GM19455 (cell line): Measurements from ENCODE around the gene GRB7.

Source experiments
- ATAC-seq: cut with Tn5 transposase; IDR thresholded peaks from one replicate; pipeline ENCODE4 v1.9.1; 2021; ENCODE audit not compliant: unreplicated experiment

GRB7 gene

DNA sequence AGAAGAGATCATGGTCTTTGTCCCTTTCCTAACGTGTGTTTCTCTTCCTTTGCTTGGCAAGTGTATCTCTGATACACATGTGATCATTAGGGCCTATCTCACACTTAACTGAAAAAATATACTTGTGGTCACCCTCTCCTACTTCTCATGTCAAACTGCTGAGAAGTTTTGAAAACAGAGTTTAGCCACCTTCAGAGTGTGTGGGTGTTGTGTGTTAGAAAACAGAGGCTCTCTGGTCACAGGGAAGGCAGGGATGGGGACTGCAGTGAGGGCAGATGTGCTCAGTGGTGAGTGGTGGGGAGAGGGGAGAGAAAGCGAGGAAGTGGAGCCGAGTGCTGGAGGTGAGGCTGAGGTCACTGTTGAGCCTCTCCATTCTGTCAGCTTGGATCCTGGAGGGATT, 29.4 kb downstream of the GRB7 start:
- no peak for ATAC-seq

DNA sequence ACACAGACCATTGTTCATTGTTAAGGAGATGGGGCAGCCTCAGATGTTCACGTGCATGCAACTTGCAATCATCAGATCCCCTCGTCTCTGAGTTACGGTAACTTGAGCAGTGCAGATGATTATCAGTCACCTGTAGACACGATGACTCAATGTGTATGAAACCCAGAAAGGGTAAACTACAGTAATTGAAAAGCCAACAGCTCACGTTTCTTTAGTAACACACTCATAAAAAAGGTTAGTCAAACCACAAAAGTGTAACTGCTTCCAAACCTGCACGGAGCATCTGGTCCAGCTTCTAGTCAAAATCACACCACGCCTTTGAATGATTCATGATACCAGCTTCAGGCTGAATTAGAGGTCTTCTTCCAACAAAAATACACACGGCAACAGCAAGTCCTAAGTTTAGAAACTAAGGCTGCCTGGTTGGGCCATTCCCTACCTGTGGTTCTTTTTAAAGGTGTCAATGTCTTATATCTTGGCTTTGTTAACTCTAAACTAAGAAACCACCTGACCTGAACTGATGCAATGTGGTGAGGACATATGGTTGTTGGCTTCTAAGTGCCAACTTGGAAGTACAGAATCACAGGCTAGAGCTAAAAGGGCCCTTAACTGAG, 32.3 kb downstream of the GRB7 start:
- peak; percentile 45 for ATAC-seq

DNA sequence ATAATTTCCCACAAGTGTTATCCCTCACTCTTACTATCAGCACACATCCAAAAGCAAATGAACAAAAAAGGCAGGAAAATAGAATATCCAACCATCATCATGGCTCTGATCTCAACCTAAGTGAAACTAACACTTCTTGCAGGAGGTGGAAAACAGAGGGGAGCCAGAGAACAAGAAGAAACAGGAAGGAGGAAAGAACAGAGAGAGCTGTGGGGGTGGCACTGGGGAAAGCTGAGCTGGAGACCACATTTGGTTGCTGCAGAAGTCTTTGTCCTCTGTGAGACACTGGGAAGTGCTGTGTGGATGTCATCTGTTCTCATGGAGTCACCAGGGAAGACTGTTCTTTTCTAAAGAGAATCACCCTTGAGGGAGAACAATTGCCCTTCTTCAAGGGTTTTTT, 34.7 kb downstream of the GRB7 start:
- ATAC-seq = no peak

DNA sequence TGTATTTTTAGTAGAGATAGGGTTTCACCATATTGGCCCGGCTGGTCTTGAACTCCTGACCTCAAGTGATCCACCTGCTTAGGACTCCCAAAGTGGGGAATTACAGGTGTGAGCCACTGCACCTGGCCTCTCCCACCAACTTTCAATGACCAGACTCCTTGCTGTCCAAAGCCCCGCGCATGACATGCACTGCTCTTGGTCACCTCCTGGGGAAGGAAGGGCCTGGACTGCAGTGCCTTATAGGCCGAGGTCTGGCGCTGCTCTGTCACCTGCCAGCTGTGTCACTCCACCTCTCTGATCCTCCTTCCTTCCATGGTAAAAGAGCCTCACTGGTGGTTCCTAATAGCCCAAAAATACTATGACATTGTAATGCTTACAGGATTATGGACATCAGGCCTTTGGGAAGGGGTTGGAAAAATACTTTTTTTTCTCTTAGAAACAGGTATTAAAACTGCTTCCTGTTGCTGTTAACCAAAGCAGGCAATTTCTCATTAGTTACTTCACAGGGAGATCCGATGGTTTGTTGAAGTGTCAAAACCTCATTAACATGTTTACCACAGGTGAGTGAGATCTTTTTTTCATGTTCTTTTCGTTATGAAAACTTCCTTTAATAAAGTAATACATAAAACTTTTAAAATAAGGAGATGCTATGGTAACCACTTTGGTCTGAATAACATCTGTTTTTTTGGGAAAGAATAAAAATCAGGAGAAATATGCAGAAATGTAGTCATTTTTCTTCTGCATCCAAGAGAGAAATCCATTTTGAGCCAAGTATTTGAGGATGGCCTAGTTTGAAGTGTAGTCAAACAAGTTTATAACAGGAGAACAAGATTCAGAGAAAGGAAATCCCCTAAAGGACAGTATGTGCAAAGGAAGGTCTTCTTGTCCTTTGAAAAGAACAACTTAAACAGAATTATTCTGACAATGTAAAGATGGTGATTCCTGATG, 35.5 kb downstream of the GRB7 start:
- ATAC-seq = no peak

DNA sequence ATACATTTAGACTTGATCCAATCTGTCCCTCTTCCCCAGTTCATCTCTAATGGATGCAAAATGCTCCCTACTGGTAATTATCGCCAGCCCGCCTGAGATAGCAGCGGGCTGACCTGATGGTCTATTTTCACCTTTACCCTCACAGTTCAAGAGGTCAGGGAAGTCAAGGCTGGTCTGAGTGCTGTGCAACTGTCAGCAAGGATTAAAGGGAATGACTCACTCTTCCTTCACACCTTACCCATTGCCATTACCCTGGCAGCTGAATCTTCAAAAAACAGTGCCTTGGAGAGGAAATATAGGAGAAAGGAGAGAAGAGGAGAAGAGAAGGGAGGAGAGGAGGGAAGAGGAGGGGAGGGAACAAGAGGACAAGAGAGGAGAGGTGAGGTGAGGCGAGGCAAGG, 36.3 kb downstream of the GRB7 start:
- no peak for ATAC-seq

DNA sequence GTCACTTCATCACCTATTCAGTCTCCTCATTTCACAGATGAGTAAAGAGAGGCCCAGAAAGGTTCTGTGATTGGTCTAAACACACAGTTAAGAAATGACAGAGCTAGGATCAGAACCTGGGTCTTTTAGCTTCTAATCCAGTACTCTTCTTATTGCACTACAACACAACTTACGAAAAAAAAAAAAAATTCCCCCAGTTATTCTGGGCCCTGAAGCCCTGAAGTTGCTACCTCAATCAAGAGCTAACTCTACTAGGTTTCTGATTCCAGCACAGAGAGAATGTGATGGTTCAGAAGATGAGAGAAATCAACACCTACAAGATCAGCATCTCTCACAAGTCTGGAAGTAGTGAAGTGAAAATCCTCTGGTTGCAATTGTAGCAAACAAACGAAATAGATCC, 37.3 kb downstream of the GRB7 start:
- no peak for ATAC-seq

DNA sequence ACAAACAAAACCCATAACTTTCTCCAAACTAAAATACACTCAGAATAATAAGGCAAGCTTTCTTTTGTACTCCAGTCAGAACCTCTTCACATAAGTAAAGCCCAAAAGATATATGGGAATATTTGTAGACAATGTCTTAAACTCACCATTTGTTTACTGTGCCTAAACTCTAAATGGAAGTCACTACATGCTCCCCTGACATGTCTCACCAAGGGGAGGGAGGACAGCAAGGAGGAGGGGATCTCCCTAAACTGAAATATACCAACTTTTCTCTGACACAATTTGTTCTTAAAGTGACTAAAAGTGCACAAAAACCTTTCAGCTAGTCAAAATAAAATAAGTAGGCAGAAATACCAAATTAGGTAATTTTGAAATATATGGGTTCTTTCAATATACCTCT, 38.5 kb downstream of the GRB7 start:
- ATAC-seq = no peak

DNA sequence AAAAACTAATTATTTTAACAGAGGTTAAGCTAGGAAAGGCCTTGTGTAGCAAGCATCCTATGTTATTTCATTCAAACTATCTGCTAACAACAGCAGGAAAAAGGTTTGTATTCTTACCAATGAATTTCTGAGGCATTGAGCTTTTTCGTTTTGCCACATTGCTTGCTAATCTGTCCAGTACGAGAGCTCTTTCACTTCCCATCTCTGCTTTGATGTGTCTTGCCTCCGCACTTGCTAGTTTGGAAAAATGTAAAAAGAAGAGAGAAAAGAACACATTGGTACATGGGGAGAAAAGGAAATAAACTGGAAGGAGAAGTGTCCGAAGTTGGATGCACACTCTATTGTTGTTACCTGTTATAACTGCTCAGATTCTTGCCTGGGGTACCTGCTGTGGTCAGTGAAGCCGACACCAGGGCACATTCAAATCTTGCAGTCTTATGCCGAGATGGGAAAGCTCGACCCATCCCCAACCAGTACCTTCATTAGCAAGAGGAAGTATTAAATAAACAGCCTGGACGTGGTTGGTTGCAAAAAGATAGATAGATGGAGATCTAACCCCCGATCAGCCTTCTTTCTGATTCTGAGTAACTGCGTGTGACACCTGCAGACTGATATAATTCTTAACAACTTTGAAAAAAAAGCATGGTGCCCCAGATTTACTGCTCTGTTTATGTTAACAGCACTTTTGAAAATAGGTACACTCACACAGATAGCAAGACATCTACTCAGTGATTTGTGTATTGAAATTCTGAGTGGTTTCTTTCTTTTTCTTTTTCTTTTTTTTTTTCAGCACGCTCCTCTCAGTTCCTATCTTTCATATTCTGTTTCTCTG, 40.0 kb downstream of the GRB7 start:
- ATAC-seq = peak; percentile 75

DNA sequence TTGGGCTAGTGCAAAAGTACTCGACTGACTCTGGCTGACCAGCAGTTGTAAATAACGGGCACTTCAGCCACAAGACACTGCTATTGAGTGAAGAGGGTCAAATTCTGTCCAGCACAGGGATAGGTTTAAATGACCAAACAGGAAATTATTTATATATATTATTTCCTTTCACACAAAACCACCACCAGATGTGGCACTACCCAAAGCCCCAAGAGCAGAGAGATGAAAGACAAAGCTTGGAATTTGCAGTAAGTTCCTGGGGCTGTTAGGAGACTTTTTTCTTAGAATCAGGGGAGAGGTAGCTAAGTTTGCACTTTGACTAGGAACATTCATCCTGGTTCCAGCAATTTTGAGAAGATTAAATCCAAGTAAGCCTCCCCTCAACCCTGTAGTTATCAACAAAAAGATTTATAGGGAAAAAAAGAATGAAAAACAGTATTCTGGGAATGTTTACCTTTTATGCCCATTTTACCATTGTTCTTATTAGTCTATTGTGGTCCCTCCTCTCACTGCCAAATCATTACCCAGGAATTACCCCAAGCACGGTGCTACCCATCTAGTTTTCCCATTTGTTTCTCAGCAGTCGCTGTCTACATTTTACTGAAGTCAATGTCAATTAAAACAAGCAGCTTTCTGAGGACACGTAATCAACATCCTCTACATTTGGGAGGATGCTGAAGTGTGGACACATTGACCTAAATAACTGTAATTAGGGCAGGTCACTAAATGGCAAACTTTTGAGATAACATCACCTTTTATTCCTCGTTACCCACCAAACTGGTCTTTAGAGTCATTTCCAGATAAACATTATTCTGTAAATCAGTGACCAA, 43.5 kb downstream of the GRB7 start:
- no peak for ATAC-seq

DNA sequence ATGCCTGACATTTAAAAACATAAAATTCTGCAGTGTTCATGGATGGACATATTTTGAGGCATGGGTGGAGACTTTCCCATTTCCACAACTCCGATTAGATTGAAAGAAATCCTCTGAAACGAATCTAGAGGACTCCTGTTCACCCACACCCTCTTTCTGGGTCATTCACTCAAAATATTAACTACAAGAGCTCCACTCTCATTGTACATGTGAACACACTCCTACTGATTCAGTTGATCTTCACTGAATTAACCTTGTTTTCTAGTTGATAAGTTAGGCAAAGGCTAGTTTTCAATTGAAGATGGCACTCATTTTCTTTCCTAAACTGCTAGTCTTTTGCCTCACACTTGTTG, 44.1 kb downstream of the GRB7 start:
- ATAC-seq = no peak

DNA sequence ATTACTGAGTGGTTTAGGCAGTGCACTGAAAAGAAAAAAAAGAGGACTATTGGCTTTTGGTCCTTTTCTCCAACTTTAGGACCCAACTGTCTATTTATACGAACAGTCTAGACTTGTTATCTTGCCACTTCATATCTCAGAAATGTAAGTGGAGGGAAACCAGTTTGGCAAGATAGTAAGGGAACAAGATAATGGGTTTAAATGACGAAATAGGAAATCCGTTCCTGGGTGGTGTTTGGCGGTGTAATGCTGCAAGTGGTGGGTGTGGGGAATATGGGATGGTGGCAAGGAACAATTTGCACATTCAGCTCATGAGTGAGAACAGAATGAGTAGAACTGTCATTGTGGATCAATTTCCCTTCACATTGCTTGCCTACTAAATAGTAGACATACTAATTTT, 44.7 kb downstream of the GRB7 start:
- no peak for ATAC-seq

DNA sequence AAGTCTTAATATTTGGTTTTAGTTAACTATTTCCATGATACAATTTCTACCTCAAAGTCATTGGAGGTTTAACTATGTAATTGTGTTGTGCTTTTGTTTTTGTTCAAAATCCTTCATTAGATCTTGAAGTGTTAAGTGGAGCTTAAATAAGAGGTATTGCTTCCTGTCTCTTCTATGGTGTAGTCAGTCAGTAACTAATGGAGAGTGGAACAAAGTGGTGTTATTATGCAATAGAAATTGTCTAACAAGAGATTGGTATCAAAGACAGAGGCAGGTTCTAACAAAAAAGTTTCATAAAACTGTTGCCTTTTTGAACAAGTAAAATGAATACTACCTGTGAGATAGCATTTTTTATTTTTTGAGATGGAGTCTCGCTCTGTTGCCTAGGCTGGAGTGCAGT, 45.2 kb downstream of the GRB7 start:
- ATAC-seq = no peak

DNA sequence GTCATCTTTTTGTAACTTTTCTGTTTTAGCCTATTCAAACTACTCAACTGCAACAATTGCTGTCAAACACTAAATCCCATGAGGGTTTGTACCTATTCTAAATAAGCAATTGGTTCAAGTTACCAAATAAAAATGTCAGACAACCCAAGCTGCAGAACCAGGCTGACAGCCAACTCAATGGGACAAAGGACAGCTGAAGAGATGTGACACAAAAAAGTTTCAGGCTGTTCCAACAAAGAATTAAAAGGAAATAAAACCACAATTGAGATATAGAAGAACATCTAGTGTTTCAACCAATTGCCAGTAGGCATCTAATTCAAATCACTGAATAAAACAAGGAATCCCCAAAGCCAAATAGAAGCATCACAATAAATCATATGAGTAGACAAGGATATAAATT, 49.3 kb downstream of the GRB7 start:
- no peak for ATAC-seq

DNA sequence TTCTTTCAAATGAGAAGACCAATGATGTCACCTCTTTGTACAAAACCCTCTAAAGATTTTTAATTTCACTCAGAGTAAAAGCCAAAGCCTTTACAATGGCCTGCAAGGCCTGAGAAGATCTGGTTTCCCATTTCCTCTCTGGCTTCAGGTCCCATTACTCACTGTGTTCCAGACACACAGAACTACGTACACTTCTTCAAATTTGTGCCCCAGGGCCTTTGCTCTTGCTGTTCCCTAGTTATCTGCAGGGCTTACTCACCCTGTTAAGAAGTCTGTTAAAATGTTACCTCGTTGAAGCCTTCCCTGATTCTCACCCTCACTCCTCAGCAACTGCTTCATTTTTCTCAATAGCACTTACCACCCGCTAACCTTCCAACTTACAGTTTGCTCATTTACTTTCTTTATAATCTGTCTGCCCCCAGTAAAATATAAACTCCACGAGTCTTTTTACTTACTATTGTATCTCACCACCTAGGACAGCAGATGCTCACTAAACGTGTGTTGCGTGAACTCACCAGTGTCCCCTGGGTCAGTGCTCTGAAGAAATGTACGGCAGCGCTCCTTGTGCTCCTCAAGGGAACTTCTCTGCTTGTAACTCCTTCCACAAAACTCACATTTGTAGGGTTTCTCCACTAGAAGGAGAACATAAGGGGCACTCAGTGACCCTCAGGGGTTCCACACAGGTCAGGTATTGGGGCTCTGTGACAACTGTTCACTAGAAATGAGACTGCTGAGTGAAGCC, 50.2 kb downstream of the GRB7 start:
- no peak for ATAC-seq

DNA sequence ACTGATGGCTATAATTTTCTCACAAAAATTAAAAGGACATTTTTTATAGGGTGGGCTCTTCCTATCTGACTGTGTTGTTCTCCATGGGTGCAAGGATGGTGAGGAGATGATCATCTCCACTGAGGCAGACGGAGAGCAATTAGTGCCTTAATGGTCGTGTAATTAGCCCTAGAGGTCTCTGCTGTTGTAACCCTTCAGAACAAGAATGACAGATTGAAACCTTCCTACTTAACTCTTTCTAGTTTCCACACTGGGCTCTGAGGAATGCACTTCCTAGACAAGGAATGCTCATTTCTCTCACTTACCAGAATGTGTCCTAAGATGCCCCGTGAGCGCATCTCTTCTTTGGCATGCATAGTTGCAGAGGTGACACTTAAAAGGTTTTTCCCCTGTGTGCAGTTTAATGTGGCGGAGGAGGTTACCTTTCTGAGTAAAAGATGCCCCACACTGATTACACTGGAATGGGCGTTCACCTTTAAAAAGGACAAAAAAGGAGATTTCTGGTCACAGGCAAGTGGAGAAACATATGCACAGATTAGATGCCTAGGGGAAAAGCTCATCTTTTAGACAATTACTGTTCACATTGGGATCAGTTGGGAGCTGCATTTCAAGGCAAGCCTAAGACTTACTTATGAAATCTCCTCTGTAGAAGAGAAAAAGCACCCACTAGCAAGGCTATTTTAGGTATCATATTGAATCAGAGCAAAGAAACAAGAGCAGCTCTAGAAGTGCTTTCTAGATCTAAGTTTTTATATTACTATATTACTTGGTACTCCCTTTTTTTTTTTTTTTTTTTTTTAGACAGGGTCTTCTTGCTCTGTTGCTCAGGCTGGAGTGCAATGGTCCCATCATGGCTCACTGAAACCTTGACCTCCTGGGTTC, 53.6 kb downstream of the GRB7 start:
- ATAC-seq = no peak

DNA sequence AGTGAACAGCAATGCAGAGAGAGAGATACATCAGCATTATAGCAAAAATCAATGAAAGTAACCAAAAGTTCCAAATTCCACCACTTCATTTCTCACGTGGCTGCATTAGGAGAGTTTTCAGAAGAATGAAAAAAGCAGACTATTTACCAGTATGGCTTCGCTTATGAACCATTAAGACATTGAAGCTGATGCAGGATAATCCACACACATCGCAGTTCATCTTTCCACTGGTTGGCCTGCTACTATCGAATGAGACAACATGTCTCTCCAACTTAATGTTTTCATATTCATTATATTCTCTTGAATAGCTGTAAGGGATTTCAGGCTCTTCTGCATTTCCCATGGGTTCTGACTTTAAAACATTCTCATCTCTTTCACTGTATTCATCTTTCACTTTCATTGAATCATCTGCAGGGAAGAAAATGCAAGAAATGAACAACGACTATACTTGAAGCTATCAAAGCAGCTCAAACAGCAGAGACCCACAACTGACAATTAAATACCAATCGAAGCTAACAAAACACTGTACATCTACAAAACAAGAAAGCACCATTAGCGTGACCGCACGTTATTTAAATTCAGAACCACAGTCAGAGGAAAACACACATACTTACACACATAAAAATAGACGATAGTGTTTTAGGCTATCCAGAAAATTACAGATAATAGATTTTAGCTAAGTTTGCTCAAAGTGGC, 54.9 kb downstream of the GRB7 start:
- ATAC-seq = no peak

DNA sequence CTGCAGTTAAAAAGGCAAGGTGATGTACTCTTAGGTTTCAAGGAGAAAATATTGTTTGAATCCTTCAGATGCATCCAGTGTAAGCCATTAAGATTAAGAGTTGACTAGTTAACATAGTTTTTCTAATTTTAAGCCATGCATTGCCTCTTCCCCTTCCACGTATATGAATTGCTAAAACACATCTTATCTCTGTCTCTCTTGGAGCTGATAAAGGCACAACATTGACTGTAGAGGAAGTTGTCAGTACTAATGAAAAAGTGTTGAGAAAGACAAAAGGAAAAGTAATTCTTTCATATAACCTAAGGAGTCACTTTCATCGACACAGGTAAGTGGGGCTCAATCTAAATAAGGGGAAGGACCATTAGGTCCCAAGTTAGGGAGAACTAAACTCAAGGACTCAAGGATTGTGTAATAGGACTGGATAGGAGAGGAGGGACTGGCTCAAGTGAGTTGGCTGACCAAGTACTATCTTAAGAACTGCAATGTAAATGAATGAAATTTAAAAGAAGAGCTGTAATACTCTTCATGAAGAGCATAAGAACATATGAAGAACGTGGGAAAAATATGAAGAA, 55.6 kb downstream of the GRB7 start:
- ATAC-seq = no peak

DNA sequence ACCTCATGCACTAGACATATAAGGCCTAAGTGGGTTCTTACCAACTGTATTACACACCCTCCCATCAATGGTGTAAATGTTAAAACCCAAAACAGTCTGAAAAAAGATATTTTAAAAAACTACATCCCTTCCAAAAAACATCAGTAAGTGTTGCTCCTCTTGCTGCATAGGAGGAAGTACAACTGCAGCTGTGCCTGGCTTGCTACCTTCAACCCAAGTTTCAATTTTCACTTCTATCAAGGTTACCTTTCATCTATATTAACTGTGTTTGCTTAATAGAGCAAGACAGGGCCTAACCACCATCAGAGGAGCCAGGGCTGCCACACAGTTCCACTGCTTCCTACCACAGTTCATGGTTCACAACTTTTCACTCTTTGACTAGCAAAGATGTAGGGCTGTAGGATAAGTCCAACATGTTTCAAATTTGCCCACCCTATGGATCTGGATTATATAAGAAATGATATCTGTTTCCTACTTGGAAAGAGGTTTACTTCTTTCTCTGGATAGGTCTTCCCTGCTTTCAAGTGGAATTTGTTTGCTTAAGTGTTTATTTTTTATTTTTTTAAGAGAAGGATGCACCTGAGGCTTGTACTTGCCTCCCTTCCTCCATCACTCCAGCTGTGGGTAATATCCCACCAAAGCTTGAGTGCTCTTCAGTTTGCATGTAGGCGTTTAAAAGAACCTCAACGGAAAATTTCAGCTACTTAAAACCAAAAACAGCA, 56.7 kb downstream of the GRB7 start:
- peak; percentile 78 for ATAC-seq
